Measurements from ENCODE around the gene CAMSAP1. TPM values are rescaled to one million over a fixed set of nuclear protein-coding genes. Genes with fewer than 3 reads are reported as not detected.

The CAMSAP1 gene
- total and polyA plus RNA-seq, 2 donors: 9.9 to 28.5 TPM

GRCh38 chr9:135888126-135888765 lies 19.1 kb downstream of the CAMSAP1 start:
- no peak for DNase-seq (ENCODE audit: low read depth in 6 of 9, low spot score in 9 of 9)
- WGBS: 86% methylated on average over 22 of the region's 22 CpGs
- Histone ChIP-seq H3K4me1 (ENCODE audit: control insufficient read depth in 2 of 2, insufficient read depth in 2 of 2, low read length in 2 of 2) (peaks cover 15 to 47% of the 10 kb centered on the region in 2 donors), H3K27ac (ENCODE audit: low read depth in 1 of 2, low read length in 1 of 2) (peak overlapping the region in 1 of 2 donors; percentile 80), H3K36me3 (ENCODE audit: control insufficient read depth in 2 of 2, insufficient read depth in 2 of 2, low read length in 1 of 2) (no peaks in the 10 kb centered on the region), H3K4me3 (ENCODE audit: low read length in 2 of 2) (peak overlapping the region in 1 of 2 donors; percentile 15), H3K9me3 (ENCODE audit: control insufficient read depth in 2 of 2, insufficient read depth in 1 of 2, low read length in 1 of 2) (no peaks in the 10 kb centered on the region), H3K27me3 (ENCODE audit: control insufficient read depth in 2 of 2, insufficient read depth in 1 of 2, low read length in 1 of 2) (no peaks in the 10 kb centered on the region)

- peaks cover 15 to 47% of the 10 kb centered on the region in 2 donors for H3K4me1 ChIP-seq (ENCODE audit: control insufficient read depth in 2 of 2, insufficient read depth in 2 of 2, low read length in 2 of 2)
- no peaks in the 10 kb centered on the region for H3K27me3 ChIP-seq (ENCODE audit: control insufficient read depth in 2 of 2, insufficient read depth in 1 of 2, low read length in 1 of 2)
- WGBS: 10% methylated on average over 12 of the region's 12 CpGs
- H3K4me3 ChIP-seq (ENCODE audit: low read length in 2 of 2): peak overlapping the region; percentile 15 to 31
- H3K9me3 ChIP-seq (ENCODE audit: control insufficient read depth in 2 of 2, insufficient read depth in 1 of 2, low read length in 1 of 2): no peaks in the 10 kb centered on the region
- H3K36me3 ChIP-seq (ENCODE audit: control insufficient read depth in 2 of 2, insufficient read depth in 2 of 2, low read length in 1 of 2): no peaks in the 10 kb centered on the region
- DNase-seq (ENCODE audit: low read depth in 6 of 9, low spot score in 9 of 9): peak in 7 of 9 donors; percentile 50 to 88 (median 66)
- peak overlapping the region; percentile 80 for H3K27ac ChIP-seq (ENCODE audit: low read depth in 1 of 2, low read length in 1 of 2)
These were observed 19.7 kb downstream of the CAMSAP1 start for GRCh38 chr9:135887585-135888050.

DNA sequence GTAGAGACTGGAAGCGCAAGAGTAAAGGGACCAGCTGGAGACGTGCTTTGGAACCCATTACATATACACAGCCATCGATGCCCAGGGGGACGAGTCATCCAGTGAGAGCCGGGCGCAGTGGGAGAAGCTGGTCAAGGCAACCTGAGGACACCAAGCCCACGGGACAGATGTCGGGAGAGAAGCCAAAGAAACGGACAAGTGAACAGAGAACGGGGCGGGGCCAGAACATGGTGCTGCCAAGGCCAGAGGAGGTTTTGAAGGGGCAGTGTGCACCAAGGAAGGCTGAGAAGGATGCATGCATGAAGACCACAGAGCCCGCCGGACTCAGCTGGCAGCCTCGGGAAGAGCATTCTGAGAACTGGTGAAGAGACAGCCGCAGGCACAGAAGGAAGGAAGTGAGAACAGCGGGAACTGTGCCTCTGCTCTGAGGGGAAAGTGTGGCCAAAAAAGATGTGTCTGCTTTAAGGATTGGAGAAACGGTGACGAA lies 20.3 kb downstream of the CAMSAP1 start:
- peak overlapping the region; percentile 80 for H3K27ac ChIP-seq (ENCODE audit: low read depth in 1 of 2, low read length in 1 of 2)
- H3K4me3 ChIP-seq (ENCODE audit: low read length in 2 of 2): peak overlapping the region; percentile 15 to 31
- H3K9me3 ChIP-seq (ENCODE audit: control insufficient read depth in 2 of 2, insufficient read depth in 1 of 2, low read length in 1 of 2): no peaks in the 10 kb centered on the region
- 40% methylated on average over 18 of the region's 18 CpGs for WGBS
- H3K27me3 ChIP-seq (ENCODE audit: control insufficient read depth in 2 of 2, insufficient read depth in 1 of 2, low read length in 1 of 2): no peaks in the 10 kb centered on the region
- H3K36me3 ChIP-seq (ENCODE audit: control insufficient read depth in 2 of 2, insufficient read depth in 2 of 2, low read length in 1 of 2): no peaks in the 10 kb centered on the region
- peaks cover 15 to 47% of the 10 kb centered on the region in 2 donors for H3K4me1 ChIP-seq (ENCODE audit: control insufficient read depth in 2 of 2, insufficient read depth in 2 of 2, low read length in 2 of 2)
- no peak for DNase-seq (ENCODE audit: low read depth in 6 of 9, low spot score in 9 of 9)

DNA sequence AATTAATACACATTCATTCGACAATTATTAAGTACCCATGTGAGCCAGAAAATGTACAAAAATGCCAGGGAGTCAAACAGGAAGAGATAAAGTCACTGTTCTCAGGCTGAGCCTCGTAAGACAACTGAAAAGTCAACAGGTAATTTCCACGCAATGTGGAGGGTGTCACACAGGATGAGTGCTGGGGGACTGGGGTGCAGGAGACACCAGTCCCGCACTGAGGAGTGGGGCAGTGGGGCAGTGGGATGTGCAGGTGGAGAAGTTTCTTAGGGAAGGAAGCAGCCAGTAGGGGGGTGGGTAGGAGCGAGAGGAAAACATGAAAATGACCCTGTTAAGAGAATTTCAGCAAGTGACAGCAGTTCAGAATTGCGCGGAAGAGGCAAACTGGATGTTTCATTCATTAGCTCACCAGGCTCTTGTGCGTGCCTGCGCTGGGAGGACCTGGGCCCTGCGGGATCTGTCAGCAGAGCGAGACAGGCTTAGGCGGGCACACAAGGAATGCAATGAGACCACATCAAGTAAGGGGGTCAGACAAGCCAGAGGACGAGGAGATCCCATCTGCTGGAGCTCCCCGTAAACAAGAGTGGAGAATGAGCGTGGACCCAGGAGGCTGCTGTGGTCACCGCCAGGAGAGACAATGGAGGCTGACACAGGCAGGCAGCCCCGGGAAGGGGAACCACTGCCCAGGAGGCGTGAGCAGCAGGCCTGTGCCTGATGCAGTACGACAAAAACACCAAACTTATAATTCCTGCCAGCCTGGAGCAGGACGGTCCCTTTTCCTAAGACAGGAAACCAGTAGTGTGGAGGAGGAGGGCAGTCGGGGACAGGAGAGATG lies 21.0 kb downstream of the CAMSAP1 start:
- Histone ChIP-seq H3K9me3 (ENCODE audit: control insufficient read depth in 2 of 2, insufficient read depth in 1 of 2, low read length in 1 of 2) (no peaks in the 10 kb centered on the region), H3K4me3 (ENCODE audit: low read length in 2 of 2) (no peak overlapping the region), H3K4me1 (ENCODE audit: control insufficient read depth in 2 of 2, insufficient read depth in 2 of 2, low read length in 2 of 2) (peaks cover 15 to 46% of the 10 kb centered on the region in 2 donors), H3K27ac (ENCODE audit: low read depth in 1 of 2, low read length in 1 of 2) (peak overlapping the region; percentile 80), H3K36me3 (ENCODE audit: control insufficient read depth in 2 of 2, insufficient read depth in 2 of 2, low read length in 1 of 2) (peaks cover 0 to 6% of the 10 kb centered on the region in 2 donors), H3K27me3 (ENCODE audit: control insufficient read depth in 2 of 2, insufficient read depth in 1 of 2, low read length in 1 of 2) (no peaks in the 10 kb centered on the region)
- no peak for DNase-seq (ENCODE audit: low read depth in 6 of 9, low spot score in 9 of 9)
- WGBS: 89% methylated on average over 21 of the region's 21 CpGs

DNA sequence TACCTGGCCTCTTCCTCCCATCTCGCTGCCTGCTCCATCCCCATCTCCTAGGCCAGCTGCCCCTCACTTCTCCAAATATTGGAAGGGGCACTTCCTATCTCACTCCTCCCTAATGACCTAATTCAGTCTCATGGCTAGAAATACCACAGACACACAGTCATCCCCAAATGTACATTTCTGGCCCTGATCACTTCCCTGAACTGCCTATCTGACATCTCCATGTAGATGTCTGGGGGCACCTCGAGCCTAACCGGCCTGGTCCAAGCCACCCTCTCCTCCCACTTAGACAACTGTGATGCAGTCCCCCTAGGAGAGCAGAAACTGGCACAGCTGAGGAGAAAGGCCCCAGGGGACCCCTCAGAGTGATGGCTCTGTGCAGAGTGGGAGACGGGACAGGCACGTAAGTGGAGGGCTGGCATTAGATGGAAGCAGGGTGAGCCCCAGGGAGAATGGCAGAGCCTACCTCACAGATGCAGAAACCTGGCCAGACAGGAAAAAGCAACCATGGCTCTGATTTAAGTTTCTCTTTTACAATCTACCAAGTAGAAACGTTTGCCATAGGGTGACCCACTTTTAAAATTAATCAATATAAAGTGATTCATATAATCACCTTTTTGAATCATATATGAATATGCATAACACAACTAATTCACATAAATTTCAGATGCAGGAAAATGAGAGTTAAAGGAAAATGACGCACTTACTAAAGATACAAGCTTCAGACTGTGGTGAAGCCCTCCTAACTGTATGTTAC lies 22.1 kb downstream of the CAMSAP1 start:
- no peak for DNase-seq (ENCODE audit: low read depth in 6 of 9, low spot score in 9 of 9)
- H3K36me3 ChIP-seq (ENCODE audit: control insufficient read depth in 2 of 2, insufficient read depth in 2 of 2, low read length in 1 of 2): peaks cover 0 to 8% of the 10 kb centered on the region in 2 donors
- no peak overlapping the region for H3K27ac ChIP-seq (ENCODE audit: low read depth in 1 of 2, low read length in 1 of 2)
- no peaks in the 10 kb centered on the region for H3K27me3 ChIP-seq (ENCODE audit: control insufficient read depth in 2 of 2, insufficient read depth in 1 of 2, low read length in 1 of 2)
- H3K9me3 ChIP-seq (ENCODE audit: control insufficient read depth in 2 of 2, insufficient read depth in 1 of 2, low read length in 1 of 2): no peaks in the 10 kb centered on the region
- peaks cover 15 to 39% of the 10 kb centered on the region in 2 donors for H3K4me1 ChIP-seq (ENCODE audit: control insufficient read depth in 2 of 2, insufficient read depth in 2 of 2, low read length in 2 of 2)
- no peak overlapping the region for H3K4me3 ChIP-seq (ENCODE audit: low read length in 2 of 2)
- 84% methylated on average over 7 of the region's 7 CpGs for WGBS

DNA sequence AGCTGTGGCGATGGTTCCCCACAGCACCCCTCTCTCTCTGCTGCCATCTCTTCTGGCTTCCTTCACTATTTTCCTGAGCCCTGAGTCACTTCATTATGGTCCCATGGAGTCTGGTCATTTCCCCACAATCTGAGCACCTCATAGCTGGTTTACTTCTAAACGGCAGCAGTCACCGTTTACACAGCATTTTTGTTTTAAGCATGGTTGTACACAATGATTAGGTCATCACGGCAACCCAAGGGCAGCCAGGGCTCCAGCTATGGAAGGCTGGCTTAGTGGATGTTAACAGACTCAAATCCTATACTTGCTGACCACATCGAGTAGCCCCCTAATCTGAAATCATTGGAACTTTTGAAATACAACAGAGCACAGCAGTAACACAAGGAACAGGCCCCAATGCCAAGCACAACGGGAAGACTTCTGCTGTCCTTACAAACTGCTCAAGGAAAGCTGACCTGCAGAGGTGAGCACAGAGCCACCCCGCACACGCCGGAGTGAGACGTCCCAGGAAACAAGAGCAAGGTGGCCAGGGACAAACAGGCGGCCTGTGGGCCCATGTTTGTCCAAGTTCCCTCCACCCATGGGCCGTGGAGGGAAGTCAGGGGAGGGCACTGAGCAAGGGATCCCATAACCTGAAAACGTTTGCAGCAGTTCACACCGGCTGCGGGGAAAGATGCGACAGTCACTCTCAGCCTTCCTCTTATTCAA lies 22.9 kb downstream of the CAMSAP1 start:
- Histone ChIP-seq H3K9me3 (ENCODE audit: control insufficient read depth in 2 of 2, insufficient read depth in 1 of 2, low read length in 1 of 2) (no peaks in the 10 kb centered on the region), H3K27ac (ENCODE audit: low read depth in 1 of 2, low read length in 1 of 2) (no peak overlapping the region), H3K36me3 (ENCODE audit: control insufficient read depth in 2 of 2, insufficient read depth in 2 of 2, low read length in 1 of 2) (peaks cover 0 to 8% of the 10 kb centered on the region in 2 donors), H3K27me3 (ENCODE audit: control insufficient read depth in 2 of 2, insufficient read depth in 1 of 2, low read length in 1 of 2) (no peaks in the 10 kb centered on the region), H3K4me3 (ENCODE audit: low read length in 2 of 2) (no peak overlapping the region), H3K4me1 (ENCODE audit: control insufficient read depth in 2 of 2, insufficient read depth in 2 of 2, low read length in 2 of 2) (peaks cover 15 to 34% of the 10 kb centered on the region in 2 donors)
- WGBS: 95% methylated on average over 16 of the region's 16 CpGs
- no peak for DNase-seq (ENCODE audit: low read depth in 6 of 9, low spot score in 9 of 9)

GRCh38 chr9:135883410-135884089 lies 23.8 kb downstream of the CAMSAP1 start:
- 97% methylated on average over 15 of the region's 15 CpGs for WGBS

GRCh38 chr9:135882011-135882410 lies 25.3 kb downstream of the CAMSAP1 start:
- Histone ChIP-seq H3K36me3 (ENCODE audit: control insufficient read depth in 2 of 2, insufficient read depth in 2 of 2, low read length in 1 of 2) (peaks cover 0 to 8% of the 10 kb centered on the region in 2 donors), H3K4me3 (ENCODE audit: low read length in 2 of 2) (no peak overlapping the region), H3K27ac (ENCODE audit: low read depth in 1 of 2, low read length in 1 of 2) (no peak overlapping the region), H3K4me1 (ENCODE audit: control insufficient read depth in 2 of 2, insufficient read depth in 2 of 2, low read length in 2 of 2) (peaks cover 4 to 12% of the 10 kb centered on the region in 2 donors), H3K9me3 (ENCODE audit: control insufficient read depth in 2 of 2, insufficient read depth in 1 of 2, low read length in 1 of 2) (no peaks in the 10 kb centered on the region), H3K27me3 (ENCODE audit: control insufficient read depth in 2 of 2, insufficient read depth in 1 of 2, low read length in 1 of 2) (no peaks in the 10 kb centered on the region)
- WGBS: 92% methylated on average over 12 of the region's 12 CpGs
- no peak for DNase-seq (ENCODE audit: low read depth in 6 of 9, low spot score in 9 of 9)

More at GRCh38 chr9:135883410-135884089, 23.8 kb downstream of the CAMSAP1 start:
- peaks cover 0 to 8% of the 10 kb centered on the region in 2 donors for H3K36me3 ChIP-seq (ENCODE audit: control insufficient read depth in 2 of 2, insufficient read depth in 2 of 2, low read length in 1 of 2)
- no peaks in the 10 kb centered on the region for H3K9me3 ChIP-seq (ENCODE audit: control insufficient read depth in 2 of 2, insufficient read depth in 1 of 2, low read length in 1 of 2)
- H3K4me1 ChIP-seq (ENCODE audit: control insufficient read depth in 2 of 2, insufficient read depth in 2 of 2, low read length in 2 of 2): peaks cover 15 to 27% of the 10 kb centered on the region in 2 donors
- DNase-seq (ENCODE audit: low read depth in 6 of 9, low spot score in 9 of 9): no peak
- no peak overlapping the region for H3K4me3 ChIP-seq (ENCODE audit: low read length in 2 of 2)
- no peaks in the 10 kb centered on the region for H3K27me3 ChIP-seq (ENCODE audit: control insufficient read depth in 2 of 2, insufficient read depth in 1 of 2, low read length in 1 of 2)
- no peak overlapping the region for H3K27ac ChIP-seq (ENCODE audit: low read depth in 1 of 2, low read length in 1 of 2)

Measured in thymus (tissue), 11 donors.